Naive thymus-derived CD8-positive, alpha-beta T cell (primary cell): ENCODE measurements around the gene GRM8. TPM values are rescaled to one million over a fixed set of nuclear protein-coding genes. Genes with fewer than 3 reads are reported as not detected.

Experiments
- ATAC-seq, 2 donors: fragments of 150-1000 bp; cut with Tn5 transposase in 1 of 2; sonication (Bioruptor Pico), chemical (Tn5 transposase) in 1 of 2; 1 replicate in 1 of 2; 2 replicates in 1 of 2; pipeline ENCODE4 v1.10.0; 2021; ENCODE audit warnings: mild to moderate bottlenecking in 2 of 2, moderate library complexity in 2 of 2
- POLR2A ChIA-PET: fragments of 350-600 bp; sonication (Branson Sonifier 250); formaldehyde crosslinking; loops from one replicate; lab custom pipeline; 2021; ENCODE audit warnings: antibody characterized with exemption; lab: Charles Lee
- DNase-seq, 10 donors: peaks; one replicate each; pipeline versions ENCODE4 v3.0.0 to v3.0.0-alpha.2; 2020 to 2022
- H3K27ac Mint-ChIP-seq, 10 donors: one replicate each; pipeline ENCODE4 v1.8.0; 2020 to 2022; ENCODE audit warnings: mild to moderate bottlenecking in 10 of 10, mixed read lengths in 10 of 10, moderate library complexity in 4 of 10, inconsistent platforms in 1 of 10
- H3K27me3 Mint-ChIP-seq, 5 donors: one replicate each; pipeline ENCODE4 v1.8.0; 2021 to 2022; ENCODE audit warnings: mixed read lengths in 5 of 5
- H3K36me3 Mint-ChIP-seq, 3 donors: one replicate each; pipeline ENCODE4 v1.8.0; 2020 to 2022; ENCODE audit warnings: mixed read lengths in 3 of 3, mild to moderate bottlenecking in 2 of 3, inconsistent platforms in 1 of 3
- H3K4me1 Mint-ChIP-seq, 4 donors: one replicate each; pipeline ENCODE4 v1.8.0; 2021 to 2022; ENCODE audit warnings: mixed read lengths in 4 of 4
- H3K4me3 Mint-ChIP-seq, 10 donors: one replicate each; pipeline ENCODE4 v1.8.0; 2020 to 2022; ENCODE audit warnings: mild to moderate bottlenecking in 10 of 10, mixed read lengths in 10 of 10, moderate library complexity in 6 of 10, inconsistent platforms in 1 of 10
- H3K9me3 Mint-ChIP-seq, 9 donors: one replicate each; pipeline ENCODE4 v1.8.0; 2020 to 2022; ENCODE audit warnings: mixed read lengths in 9 of 9, mild to moderate bottlenecking in 3 of 9, inconsistent platforms in 1 of 9, moderate library complexity in 1 of 9
- polyA plus RNA-seq, 3 donors: library from polyadenylated mRNA; unstranded; fragments of 300-500 nt; fragmentation: Illumina TruSeq; gene quantifications; one replicate each; pipeline ENCODE4 v1.2.3, GENCODE V29; 2021
- total RNA-seq, 8 experiments: library from RNA in 2 of 8; stranded (reverse) in 2 of 8; gene quantifications; one replicate each; pipeline ENCODE4 v1.2.3 and lab custom pipeline; 2021 to 2026

Gene GRM8
- total and polyA plus RNA-seq, 5 experiments from 2014 or later: not detected

GRCh38 chr7:127252377-127252713 lies 396 bp downstream of the GRM8 start:
- ATAC-seq (no peak), DNase-seq (no peak)
- Mint-ChIP-seq H3K9me3 (no peaks in the 10 kb centered on the region), H3K27ac (no peak overlapping the region), H3K4me3 (peak overlapping the region; percentile 75 to 91 (median 84)), H3K27me3 (peaks cover 39 to 87% (median 70%) of the 10 kb centered on the region in 5 donors), H3K36me3 (no peaks in the 10 kb centered on the region), H3K4me1 (peaks cover 5 to 24% (median 18%) of the 10 kb centered on the region in 4 donors)
- POLR2A ChIA-PET: interaction anchor here (1.0 kb wide), 1 partner anchor 334 kb away, joined by 3 read pairs; no protein-coding TSS in a partner anchor

GRCh38 chr7:127251465-127252376 lies 1.0 kb downstream of the GRM8 start:
- Mint-ChIP-seq H3K27me3 (peaks cover 39 to 87% (median 66%) of the 10 kb centered on the region in 5 donors), H3K27ac (peak overlapping the region in 1 of 10 donors; percentile 33), H3K36me3 (no peaks in the 10 kb centered on the region), H3K9me3 (no peaks in the 10 kb centered on the region), H3K4me3 (peak overlapping the region; percentile 75 to 91 (median 84)), H3K4me1 (peaks cover 5 to 24% (median 18%) of the 10 kb centered on the region in 4 donors)
- ATAC-seq: no peak
- POLR2A ChIA-PET: interaction anchor here (1.0 kb wide), 1 partner anchor 334 kb away, joined by 3 read pairs; no protein-coding TSS in a partner anchor
- peak in 4 of 10 donors; percentile 2 to 18 (median 12) for DNase-seq

- DNase-seq (peak in 1 of 10 donors; percentile 11), ATAC-seq (no peak)
- Mint-ChIP-seq H3K27ac (peak overlapping the region in 1 of 10 donors; percentile 11), H3K27me3 (peaks cover 35 to 87% (median 63%) of the 10 kb centered on the region in 5 donors), H3K9me3 (no peaks in the 10 kb centered on the region), H3K36me3 (no peaks in the 10 kb centered on the region), H3K4me3 (peak overlapping the region; percentile 35 to 88 (median 60)), H3K4me1 (peaks cover 5 to 24% (median 18%) of the 10 kb centered on the region in 4 donors)
- POLR2A ChIA-PET: no interaction called here
Observed at GRCh38 chr7:127251036-127251464, 1.7 kb downstream of the GRM8 start.

GRCh38 chr7:127250312-127251035 lies 2.3 kb downstream of the GRM8 start:
- POLR2A ChIA-PET: interaction anchor here (0.5 kb wide), 1 partner anchor 606 kb away, joined by 5 read pairs; no protein-coding TSS in a partner anchor
- peaks cover 32 to 87% (median 58%) of the 10 kb centered on the region in 5 donors for H3K27me3 Mint-ChIP-seq
- H3K4me3 Mint-ChIP-seq: peak overlapping the region; percentile 3 to 88 (median 48)
- DNase-seq (peak in 1 of 10 donors; percentile 8), ATAC-seq (no peak)
- no peaks in the 10 kb centered on the region for H3K9me3 Mint-ChIP-seq
- H3K36me3 Mint-ChIP-seq: no peaks in the 10 kb centered on the region
- peaks cover 5 to 24% (median 18%) of the 10 kb centered on the region in 4 donors for H3K4me1 Mint-ChIP-seq
- no peak overlapping the region for H3K27ac Mint-ChIP-seq

- no peaks in the 10 kb centered on the region for H3K9me3 Mint-ChIP-seq
- peaks cover 29 to 99% (median 62%) of the 10 kb centered on the region in 5 donors for H3K27me3 Mint-ChIP-seq
- no peak overlapping the region for H3K4me3 Mint-ChIP-seq
- peaks cover 0 to 3% (median 2%) of the 10 kb centered on the region in 4 donors for H3K4me1 Mint-ChIP-seq
- DNase-seq (no peak), ATAC-seq (no peak)
- POLR2A ChIA-PET: no interaction called here
- H3K36me3 Mint-ChIP-seq: no peaks in the 10 kb centered on the region
- H3K27ac Mint-ChIP-seq: no peak overlapping the region
Observed at GRCh38 chr7:127245607-127246006, 7.1 kb downstream of the GRM8 start.

- H3K27me3 Mint-ChIP-seq: peaks cover 28 to 99% (median 59%) of the 10 kb centered on the region in 5 donors
- H3K4me3 Mint-ChIP-seq: no peak overlapping the region
- H3K36me3 Mint-ChIP-seq: no peaks in the 10 kb centered on the region
- H3K27ac Mint-ChIP-seq: no peak overlapping the region
- POLR2A ChIA-PET: no interaction called here
- DNase-seq (no peak), ATAC-seq (no peak)
- H3K4me1 Mint-ChIP-seq: no peaks in the 10 kb centered on the region
- no peaks in the 10 kb centered on the region for H3K9me3 Mint-ChIP-seq
Observed at GRCh38 chr7:127245002-127245401, 7.7 kb downstream of the GRM8 start.

- ATAC-seq (no peak), DNase-seq (no peak)
- Mint-ChIP-seq H3K27me3 (peaks cover 28 to 90% (median 44%) of the 10 kb centered on the region in 5 donors), H3K36me3 (no peaks in the 10 kb centered on the region), H3K4me3 (no peak overlapping the region), H3K9me3 (peaks cover 0 to 9% (median 0%) of the 10 kb centered on the region in 9 donors), H3K4me1 (no peaks in the 10 kb centered on the region), H3K27ac (no peak overlapping the region)
- POLR2A ChIA-PET: no interaction called here
Observed at GRCh38 chr7:127239814-127240213, 12.9 kb downstream of the GRM8 start.

- Mint-ChIP-seq H3K27ac (no peak overlapping the region), H3K9me3 (peaks cover 0 to 9% (median 0%) of the 10 kb centered on the region in 9 donors), H3K36me3 (no peaks in the 10 kb centered on the region), H3K4me1 (no peaks in the 10 kb centered on the region), H3K4me3 (no peak overlapping the region), H3K27me3 (peaks cover 14 to 43% (median 15%) of the 10 kb centered on the region in 5 donors)
- DNase-seq (no peak), ATAC-seq (no peak)
- POLR2A ChIA-PET: no interaction called here
Observed at GRCh38 chr7:127233630-127234029, 19.1 kb downstream of the GRM8 start.

- Mint-ChIP-seq H3K9me3 (peaks cover 0 to 3% (median 0%) of the 10 kb centered on the region in 9 donors), H3K4me3 (no peak overlapping the region), H3K27ac (no peak overlapping the region), H3K27me3 (peaks cover 18 to 43% (median 27%) of the 10 kb centered on the region in 5 donors), H3K36me3 (no peaks in the 10 kb centered on the region), H3K4me1 (no peaks in the 10 kb centered on the region)
- ATAC-seq (no peak), DNase-seq (no peak)
- POLR2A ChIA-PET: no interaction called here
Observed at GRCh38 chr7:127231415-127231814, 21.3 kb downstream of the GRM8 start.

- Mint-ChIP-seq H3K36me3 (no peaks in the 10 kb centered on the region), H3K4me3 (no peak overlapping the region)
Observed at GRCh38 chr7:127230192-127230925, 22.4 kb downstream of the GRM8 start.

GRCh38 chr7:127226685-127227374 lies 25.9 kb downstream of the GRM8 start:
- POLR2A ChIA-PET: no interaction called here
- Mint-ChIP-seq H3K4me3 (no peak overlapping the region), H3K27me3 (peaks cover 14 to 59% (median 40%) of the 10 kb centered on the region in 5 donors), H3K27ac (no peak overlapping the region), H3K9me3 (no peaks in the 10 kb centered on the region), H3K36me3 (no peaks in the 10 kb centered on the region), H3K4me1 (no peaks in the 10 kb centered on the region)
- no peak for DNase-seq
- no peak for ATAC-seq

More at GRCh38 chr7:127230192-127230925, 22.4 kb downstream of the GRM8 start:
- ATAC-seq (no peak), DNase-seq (no peak)
- H3K9me3 Mint-ChIP-seq: no peaks in the 10 kb centered on the region
- H3K27me3 Mint-ChIP-seq: peaks cover 16 to 43% (median 29%) of the 10 kb centered on the region in 5 donors
- no peaks in the 10 kb centered on the region for H3K4me1 Mint-ChIP-seq
- H3K27ac Mint-ChIP-seq: no peak overlapping the region
- POLR2A ChIA-PET: no interaction called here

- no peaks in the 10 kb centered on the region for H3K36me3 Mint-ChIP-seq
- no peak overlapping the region for H3K27ac Mint-ChIP-seq
- no peak for DNase-seq
- peaks cover 21 to 59% (median 43%) of the 10 kb centered on the region in 5 donors for H3K27me3 Mint-ChIP-seq
- POLR2A ChIA-PET: no interaction called here
- H3K9me3 Mint-ChIP-seq: no peaks in the 10 kb centered on the region
- H3K4me3 Mint-ChIP-seq: no peak overlapping the region
- H3K4me1 Mint-ChIP-seq: no peaks in the 10 kb centered on the region
- ATAC-seq: no peak
Observed at GRCh38 chr7:127221731-127222130, 31.0 kb downstream of the GRM8 start.
